ENCODE results near the gene SH3D21. TPM values are rescaled to one million over a fixed set of nuclear protein-coding genes. Genes with fewer than 3 reads are reported as not detected.

SH3D21 gene
- total RNA-seq, 1 experiment from 2014 or later: 3.3 TPM

DNA sequence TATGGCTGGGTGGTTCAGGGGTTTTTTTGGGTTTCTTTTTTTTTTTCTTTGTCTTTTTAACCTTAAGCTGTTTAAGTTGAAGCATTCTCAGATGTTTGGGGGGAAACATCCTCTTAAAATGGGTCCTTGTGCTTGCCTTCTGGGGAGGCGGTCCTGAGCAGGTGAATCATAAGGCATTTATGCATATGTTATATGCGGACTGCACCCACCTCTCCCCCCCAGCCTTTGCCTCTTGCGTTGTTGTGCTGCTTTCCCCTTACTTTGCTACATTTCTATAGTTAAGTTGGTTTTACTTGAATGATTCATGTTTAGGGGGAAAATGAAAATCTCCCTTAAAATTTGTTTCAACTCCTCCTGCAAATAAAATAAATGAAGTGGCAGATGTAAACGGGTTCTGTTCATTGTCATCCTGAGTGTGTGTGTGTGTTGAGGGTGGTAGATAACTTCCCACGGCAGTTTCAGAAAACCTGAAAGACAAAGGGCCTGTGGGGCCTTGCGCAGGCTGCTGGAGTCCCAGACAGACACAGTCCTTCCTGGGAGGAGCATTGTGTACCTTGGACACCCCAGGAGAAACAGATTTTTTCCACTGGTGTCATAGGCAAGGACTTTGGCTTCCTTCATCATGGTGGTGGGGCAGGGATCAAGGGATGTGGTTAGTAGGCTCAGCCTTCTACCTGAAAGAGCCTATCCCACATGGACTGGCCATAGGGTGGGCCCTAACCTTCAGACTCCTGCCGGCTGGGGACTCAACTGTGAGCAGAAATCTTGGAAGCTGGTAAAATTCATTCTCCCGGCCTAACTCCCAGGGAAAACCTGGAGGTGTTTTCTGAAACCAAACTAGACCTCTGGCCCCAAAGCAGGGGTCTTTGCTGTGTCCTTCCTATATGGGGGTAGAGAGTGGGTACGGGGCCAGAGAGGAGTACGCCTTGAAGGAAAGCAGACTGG is 926 bp upstream of the SH3D21 start:
- no peak for DNase-seq (ENCODE audit: unreplicated experiment)
- peaks cover 11% of the 10 kb centered on the region for H3K4me1 Mint-ChIP-seq (ENCODE audit: insufficient read depth, unreplicated experiment)
- no peaks in the 10 kb centered on the region for H3K9me3 Mint-ChIP-seq (ENCODE audit: unreplicated experiment)
- peak overlapping the region; percentile 49 for H3K27ac Mint-ChIP-seq (ENCODE audit: low read depth, unreplicated experiment)
- H3K36me3 Mint-ChIP-seq (ENCODE audit: insufficient read depth, unreplicated experiment): peaks cover 76% of the 10 kb centered on the region
- H3K4me3 Mint-ChIP-seq (ENCODE audit: unreplicated experiment): peak overlapping the region; percentile 72
- ChIA-PET CTCF (interaction anchor here (0.6 to 2.2 kb wide), 9 partner anchors 13 to 117 kb away, joined by 3 to 18 read pairs (median 4); partner anchors contain the start of gene LSM10), POLR2A (interaction anchor here (0.6 to 3.0 kb wide), 9 partner anchors 10 to 386 kb away, joined by 3 to 18 read pairs (median 5); partner anchors contain the start of genes THRAP3 and TRAPPC3)
- intact Hi-C loops (cut with micrococcal nuclease): no loop called here
- TF ChIP-seq, protein P1, sequence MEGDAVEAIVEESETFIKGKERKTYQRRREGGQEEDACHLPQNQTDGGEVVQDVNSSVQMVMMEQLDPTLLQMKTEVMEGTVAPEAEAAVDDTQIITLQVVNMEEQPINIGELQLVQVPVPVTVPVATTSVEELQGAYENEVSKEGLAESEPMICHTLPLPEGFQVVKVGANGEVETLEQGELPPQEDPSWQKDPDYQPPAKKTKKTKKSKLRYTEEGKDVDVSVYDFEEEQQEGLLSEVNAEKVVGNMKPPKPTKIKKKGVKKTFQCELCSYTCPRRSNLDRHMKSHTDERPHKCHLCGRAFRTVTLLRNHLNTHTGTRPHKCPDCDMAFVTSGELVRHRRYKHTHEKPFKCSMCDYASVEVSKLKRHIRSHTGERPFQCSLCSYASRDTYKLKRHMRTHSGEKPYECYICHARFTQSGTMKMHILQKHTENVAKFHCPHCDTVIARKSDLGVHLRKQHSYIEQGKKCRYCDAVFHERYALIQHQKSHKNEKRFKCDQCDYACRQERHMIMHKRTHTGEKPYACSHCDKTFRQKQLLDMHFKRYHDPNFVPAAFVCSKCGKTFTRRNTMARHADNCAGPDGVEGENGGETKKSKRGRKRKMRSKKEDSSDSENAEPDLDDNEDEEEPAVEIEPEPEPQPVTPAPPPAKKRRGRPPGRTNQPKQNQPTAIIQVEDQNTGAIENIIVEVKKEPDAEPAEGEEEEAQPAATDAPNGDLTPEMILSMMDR (IDR thresholded peaks at IDR 0.05; ENCODE audit: unreplicated experiment): no peak
- BruUV-seq (replicated peaks): no TSS peak
- no peaks in the 10 kb centered on the region for H3K27me3 Mint-ChIP-seq (ENCODE audit: insufficient read depth, unreplicated experiment)

DNA sequence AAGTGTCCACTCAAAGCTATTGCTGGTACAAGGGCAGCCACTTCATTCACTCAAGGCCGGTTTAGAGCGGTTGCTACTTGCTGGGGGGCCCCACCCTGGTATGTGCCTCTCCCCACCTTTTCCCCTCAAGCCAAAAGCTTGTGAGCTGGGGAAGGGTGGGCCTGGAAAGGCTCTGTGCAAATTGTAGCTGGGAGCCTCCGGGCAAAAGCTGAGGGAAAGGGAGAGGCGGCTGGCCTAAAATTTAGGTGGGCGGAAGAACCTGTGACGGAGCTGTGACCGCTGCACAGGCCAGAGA is 306 bp upstream of the SH3D21 start:
- intact Hi-C loops (cut with micrococcal nuclease): loop anchor here (2.0 kb wide), 1 partner anchor 115 kb away; no protein-coding TSS in a partner anchor
- H3K27ac Mint-ChIP-seq (ENCODE audit: low read depth, unreplicated experiment): peak overlapping the region; percentile 49
- no TSS peak for BruUV-seq (replicated peaks)

DNA sequence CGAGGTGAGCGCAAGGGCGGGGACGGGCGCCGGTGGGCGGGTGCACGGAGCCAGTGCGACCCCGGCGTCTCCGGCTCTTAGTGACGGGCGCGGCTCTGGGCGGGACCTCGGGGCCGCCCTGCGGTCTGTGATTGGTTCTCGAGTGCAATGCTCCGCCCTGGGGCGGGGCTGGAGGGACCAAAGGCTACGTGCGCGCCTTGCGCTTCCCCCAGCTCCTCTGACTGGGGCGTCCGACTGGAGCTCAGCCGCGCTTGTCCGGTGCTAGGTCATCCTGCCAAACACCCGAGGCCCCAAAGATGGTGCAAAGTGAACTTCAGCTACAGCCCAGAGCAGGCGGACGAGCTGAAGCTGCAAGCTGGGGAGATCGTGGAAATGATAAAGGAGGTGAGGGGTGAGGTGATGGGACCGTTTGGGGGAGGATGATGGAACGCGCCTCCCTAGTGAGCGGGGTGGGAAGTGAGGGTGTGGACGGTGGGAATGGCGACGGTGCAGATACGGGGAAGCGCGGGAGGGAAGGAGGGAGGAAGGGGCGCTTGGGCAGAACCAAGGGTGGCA is 811 bp downstream of the SH3D21 start:
- DNase-seq (ENCODE audit: unreplicated experiment): peak; percentile 93
- BruUV-seq (replicated peaks): no TSS peak
- POLR2A ChIA-PET: interaction anchor here (0.9 to 3.0 kb wide), 14 partner anchors 9 to 158 kb away, joined by 3 to 18 read pairs (median 5); partner anchors contain the start of genes EVA1B, LSM10, THRAP3 and TRAPPC3
- CTCF ChIA-PET: interaction anchor here (0.5 to 2.2 kb wide), 17 partner anchors 12 to 128 kb away, joined by 3 to 18 read pairs (median 3); partner anchors contain the start of gene LSM10
- TF ChIP-seq, protein P1 (IDR thresholded peaks at IDR 0.05; ENCODE audit: unreplicated experiment): no peak
- intact Hi-C loops (cut with micrococcal nuclease): loop anchor here (2.0 kb wide), 1 partner anchor 114 kb away; no protein-coding TSS in a partner anchor
- Mint-ChIP-seq H3K27ac (ENCODE audit: low read depth, unreplicated experiment) (no peak overlapping the region), H3K27me3 (ENCODE audit: insufficient read depth, unreplicated experiment) (no peaks in the 10 kb centered on the region), H3K4me1 (ENCODE audit: insufficient read depth, unreplicated experiment) (peaks cover 6% of the 10 kb centered on the region), H3K9me3 (ENCODE audit: unreplicated experiment) (no peaks in the 10 kb centered on the region), H3K4me3 (ENCODE audit: unreplicated experiment) (peak overlapping the region; percentile 72), H3K36me3 (ENCODE audit: insufficient read depth, unreplicated experiment) (peaks cover 66% of the 10 kb centered on the region)

More for the DNA sequence above, 306 bp upstream of the SH3D21 start:
- ChIA-PET CTCF (interaction anchor here (0.9 to 2.2 kb wide), 10 partner anchors 13 to 118 kb away, joined by 3 to 18 read pairs (median 4); partner anchors contain the start of gene LSM10), POLR2A (interaction anchor here (0.6 to 3.0 kb wide), 14 partner anchors 11 to 386 kb away, joined by 3 to 18 read pairs (median 4); partner anchors contain the start of genes THRAP3 and TRAPPC3)
- DNase-seq (ENCODE audit: unreplicated experiment): peak; percentile 56
- TF ChIP-seq, protein P1 (IDR thresholded peaks at IDR 0.05; ENCODE audit: unreplicated experiment): no peak
- peaks cover 6% of the 10 kb centered on the region for H3K4me1 Mint-ChIP-seq (ENCODE audit: insufficient read depth, unreplicated experiment)
- H3K27me3 Mint-ChIP-seq (ENCODE audit: insufficient read depth, unreplicated experiment): no peaks in the 10 kb centered on the region
- peaks cover 70% of the 10 kb centered on the region for H3K36me3 Mint-ChIP-seq (ENCODE audit: insufficient read depth, unreplicated experiment)
- H3K9me3 Mint-ChIP-seq (ENCODE audit: unreplicated experiment): no peaks in the 10 kb centered on the region
- H3K4me3 Mint-ChIP-seq (ENCODE audit: unreplicated experiment): peak overlapping the region; percentile 72

Measured in MCF 10A (cell line).